Mesenchymal stem cell (in vitro differentiated cells and primary cell): Measurements from ENCODE around the gene POU2F2.

ENCODE experiments used
- DNase-seq: peaks from one replicate; pipeline ENCODE4 v3.0.0-alpha.2; 2013
- H2AFZ ChIP-seq: one replicate; pipeline ENCODE4 v1.6.1; 2013; ENCODE audit warnings: low read depth, mild to moderate bottlenecking, control low read depth, inconsistent platforms, low read length, moderate library complexity
- H2AK5ac ChIP-seq: 2 replicates; pipeline ENCODE4 v1.6.1; 2013; ENCODE audit warnings: low read length, moderate library complexity, mild to moderate bottlenecking, inconsistent platforms; ENCODE audit not compliant: severe bottlenecking
- H2BK120ac ChIP-seq: one replicate; pipeline ENCODE4 v1.6.1; 2013; ENCODE audit warnings: low read depth, mild to moderate bottlenecking, inconsistent platforms, low read length, moderate library complexity
- H2BK12ac ChIP-seq, 2 experiments: one replicate each; pipeline ENCODE4 v1.6.1; 2013; ENCODE audit warnings: inconsistent platforms in 2 of 2, low read length in 2 of 2, mild to moderate bottlenecking in 2 of 2, moderate library complexity in 2 of 2, control low read depth in 1 of 2
- H2BK15ac ChIP-seq: one replicate; pipeline ENCODE4 v1.6.1; 2013; ENCODE audit warnings: mild to moderate bottlenecking, low read depth, inconsistent platforms; ENCODE audit not compliant: poor library complexity, severe bottlenecking
- H2BK5ac ChIP-seq: 2 replicates; pipeline ENCODE4 v1.6.1; 2013; ENCODE audit warnings: low read depth, mild to moderate bottlenecking, low read length, control low read depth, inconsistent platforms; ENCODE audit not compliant: poor library complexity, severe bottlenecking
- H3K14ac ChIP-seq, 2 experiments: one replicate each; pipeline ENCODE4 v1.6.1; 2013; ENCODE audit warnings: inconsistent platforms in 2 of 2, low read length in 2 of 2, control low read depth in 1 of 2, mild to moderate bottlenecking in 1 of 2, moderate library complexity in 1 of 2
- H3K18ac ChIP-seq, 2 experiments: one replicate each; pipeline ENCODE4 v1.6.1; 2013; ENCODE audit warnings: inconsistent platforms in 2 of 2, low read length in 2 of 2, control low read depth in 1 of 2, low read depth in 1 of 2, mild to moderate bottlenecking in 1 of 2
- H3K23ac ChIP-seq, 2 experiments: one replicate each; pipeline ENCODE4 v1.6.1; 2013; ENCODE audit warnings: inconsistent platforms in 2 of 2, low read length in 2 of 2, mild to moderate bottlenecking in 2 of 2, moderate library complexity in 2 of 2, control low read depth in 1 of 2
- H3K27ac ChIP-seq: 2 replicates; pipeline ENCODE4 v1.5.1; 2013; ENCODE audit warnings: mild to moderate bottlenecking, moderate library complexity, low read length, control low read depth, inconsistent platforms; ENCODE audit not compliant: poor library complexity, severe bottlenecking
- H3K27me3 ChIP-seq, 2 experiments: 2 replicates each; pipeline versions ENCODE4 v1.6.1 to v1.7.0; 2013; ENCODE audit warnings: low read length in 2 of 2, mild to moderate bottlenecking in 2 of 2, moderate library complexity in 2 of 2, control low read depth in 1 of 2, inconsistent platforms in 1 of 2; ENCODE audit not compliant: control insufficient read depth in 1 of 2, insufficient read depth in 1 of 2
- H3K36me3 ChIP-seq, 2 experiments: 2 replicates each; pipeline versions ENCODE4 v1.6.1 to v1.7.0; 2013; ENCODE audit warnings: low read length in 2 of 2, control low read depth in 1 of 2, inconsistent platforms in 1 of 2, low read depth in 1 of 2, mild to moderate bottlenecking in 1 of 2; ENCODE audit not compliant: insufficient read depth in 2 of 2, control insufficient read depth in 1 of 2
- H3K4ac ChIP-seq, 2 experiments: one replicate each; pipeline ENCODE4 v1.6.1; 2013; ENCODE audit warnings: inconsistent platforms in 2 of 2, low read length in 2 of 2, mild to moderate bottlenecking in 2 of 2, moderate library complexity in 2 of 2, control low read depth in 1 of 2, low read depth in 1 of 2
- H3K4me1 ChIP-seq: 2 replicates; pipeline ENCODE4 v1.6.1; 2013; ENCODE audit warnings: low read depth, low read length, control low read depth; ENCODE audit not compliant: control insufficient read depth, insufficient read depth
- H3K4me2 ChIP-seq: 2 replicates; pipeline ENCODE4 v1.6.1; 2013; ENCODE audit warnings: low read length, mild to moderate bottlenecking, inconsistent platforms; ENCODE audit not compliant: poor library complexity, severe bottlenecking
- H3K4me3 ChIP-seq, 2 experiments: 2 replicates each; pipeline versions ENCODE4 v1.5.1 to v1.7.0; 2013; ENCODE audit warnings: low read length in 2 of 2, mild to moderate bottlenecking in 2 of 2, control low read depth in 1 of 2, low read depth in 1 of 2; ENCODE audit not compliant: insufficient read depth in 1 of 2
- H3K79me1 ChIP-seq: replicated peaks from 2 replicates; pipeline ENCODE4 v1.6.1; 2013; ENCODE audit warnings: mild to moderate bottlenecking, control low read depth, low read length, inconsistent platforms; ENCODE audit not compliant: poor library complexity, severe bottlenecking
- H3K9ac ChIP-seq: 2 replicates; pipeline ENCODE4 v1.7.0; 2013; ENCODE audit warnings: mild to moderate bottlenecking, low read length, moderate library complexity
- H3K9me3 ChIP-seq: 2 replicates; pipeline ENCODE4 v1.7.0; 2013; ENCODE audit warnings: mild to moderate bottlenecking, low read length; ENCODE audit not compliant: control insufficient read depth
- H4K8ac ChIP-seq: one replicate; pipeline ENCODE4 v1.6.1; 2013; ENCODE audit warnings: inconsistent platforms, mild to moderate bottlenecking, low read length, moderate library complexity
- H4K91ac ChIP-seq: one replicate; pipeline ENCODE4 v1.6.1; 2013; ENCODE audit warnings: mild to moderate bottlenecking, low read length, inconsistent platforms
- WGBS: methylation state at CpG from one replicate; pipeline ENCODE4 v1.1.7; 2013; ENCODE audit warnings: mixed read lengths; 5-methylcytosine and 5-hydroxymethylcytosine counted together

Gene POU2F2

GRCh38 chr19:42111384-42111783 is 20.9 kb downstream of the POU2F2 start:
- Histone ChIP-seq H3K4me1 (peaks cover 38% of the 10 kb centered on the region), H2BK5ac (no peak overlapping the region), H3K9ac (peak overlapping the region; percentile 87), H3K27ac (peak overlapping the region; percentile 92), H2AFZ (no peak overlapping the region), H3K14ac (no peak overlapping the region), H3K23ac (no peak overlapping the region), H3K9me3 (no peaks in the 10 kb centered on the region), H4K91ac (no peak overlapping the region), H3K27me3 (no peaks in the 10 kb centered on the region), H4K8ac (no peak overlapping the region), H3K4me3 (no peak overlapping the region), H3K4me2 (no peak overlapping the region), H3K18ac (no peak overlapping the region), H3K36me3 (peaks cover 2 to 25% of the 10 kb centered on the region in 2 experiments), H3K4ac (no peak overlapping the region), H2BK12ac (peak overlapping the region in 1 of 2 experiments; percentile 7), H3K79me1 (no peaks in the 10 kb centered on the region), H2AK5ac (peak overlapping the region; percentile 16), H2BK15ac (no peak overlapping the region), H2BK120ac (no peak overlapping the region)
- peak; percentile 23 for DNase-seq
- WGBS = 48% methylated on average over 1 of the region's 1 CpG

GRCh38 chr19:42110658-42111057 is 21.6 kb downstream of the POU2F2 start:
- Histone ChIP-seq H2BK12ac (peak overlapping the region in 1 of 2 experiments; percentile 46), H2BK120ac (no peak overlapping the region), H2AFZ (no peak overlapping the region), H3K9ac (peak overlapping the region; percentile 53), H3K14ac (no peak overlapping the region), H3K4me3 (no peak overlapping the region), H3K9me3 (no peaks in the 10 kb centered on the region), H3K27me3 (no peaks in the 10 kb centered on the region), H3K36me3 (peaks cover 0 to 18% of the 10 kb centered on the region in 2 experiments), H3K4me1 (peaks cover 38% of the 10 kb centered on the region), H3K4ac (no peak overlapping the region), H3K4me2 (no peak overlapping the region), H2BK5ac (no peak overlapping the region), H3K23ac (no peak overlapping the region), H4K91ac (no peak overlapping the region), H3K27ac (peak overlapping the region; percentile 92), H2BK15ac (no peak overlapping the region), H4K8ac (no peak overlapping the region), H3K79me1 (no peaks in the 10 kb centered on the region), H3K18ac (no peak overlapping the region), H2AK5ac (peak overlapping the region; percentile 8)
- DNase-seq = no peak
- no CpG with 5 or more reads among the region's 1 CpG for WGBS

DNA sequence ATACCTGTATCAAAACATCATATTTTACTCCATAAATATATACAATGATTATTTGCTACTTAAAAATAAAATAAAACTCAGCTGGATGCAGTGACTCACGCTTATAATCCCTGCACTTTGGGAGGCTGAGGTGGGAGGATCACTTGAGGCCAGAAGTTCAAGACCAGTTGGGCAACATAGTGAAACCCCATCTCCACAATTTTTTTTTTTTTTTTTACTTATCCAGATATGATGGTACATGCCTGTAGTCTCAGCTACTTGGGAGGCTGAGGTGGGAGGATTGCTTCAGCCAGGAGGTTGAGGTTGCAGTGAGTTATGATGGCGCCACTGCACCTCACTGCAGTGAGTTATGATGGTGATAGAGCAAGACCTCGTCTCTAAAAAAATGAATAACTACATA is 22.4 kb downstream of the POU2F2 start:
- Histone ChIP-seq H3K14ac (no peak overlapping the region), H3K4ac (no peak overlapping the region), H3K9ac (peak overlapping the region; percentile 40), H3K27ac (no peak overlapping the region), H2BK15ac (no peak overlapping the region), H3K4me2 (no peak overlapping the region), H3K79me1 (no peaks in the 10 kb centered on the region), H3K9me3 (no peaks in the 10 kb centered on the region), H3K27me3 (no peaks in the 10 kb centered on the region), H3K23ac (no peak overlapping the region), H3K18ac (no peak overlapping the region), H3K4me3 (no peak overlapping the region), H2BK12ac (no peak overlapping the region), H3K36me3 (peaks cover 0 to 13% of the 10 kb centered on the region in 2 experiments), H2BK5ac (no peak overlapping the region), H2BK120ac (no peak overlapping the region), H2AK5ac (no peak overlapping the region), H2AFZ (no peak overlapping the region), H4K91ac (no peak overlapping the region), H3K4me1 (peaks cover 36% of the 10 kb centered on the region), H4K8ac (no peak overlapping the region)
- 100% methylated on average over 1 of the region's 3 CpGs for WGBS
- DNase-seq = no peak

- Histone ChIP-seq H3K4me2 (no peak overlapping the region), H3K79me1 (no peaks in the 10 kb centered on the region), H3K9ac (peak overlapping the region; percentile 43), H2BK12ac (peak overlapping the region in 1 of 2 experiments; percentile 18), H3K14ac (no peak overlapping the region), H4K8ac (no peak overlapping the region), H2BK15ac (no peak overlapping the region), H3K4me3 (no peak overlapping the region), H2BK120ac (no peak overlapping the region), H3K36me3 (peaks cover 0 to 18% of the 10 kb centered on the region in 2 experiments), H3K4me1 (peaks cover 25% of the 10 kb centered on the region), H3K4ac (peak overlapping the region in 1 of 2 experiments; percentile 8), H2AK5ac (peak overlapping the region; percentile 15), H3K9me3 (no peaks in the 10 kb centered on the region), H2BK5ac (no peak overlapping the region), H3K27ac (no peak overlapping the region), H3K27me3 (no peaks in the 10 kb centered on the region), H3K23ac (no peak overlapping the region), H2AFZ (no peak overlapping the region), H3K18ac (peak overlapping the region in 1 of 2 experiments; percentile 27), H4K91ac (no peak overlapping the region)
- peak; percentile 88 for DNase-seq
- WGBS = 28% methylated on average over 15 of the region's 16 CpGs
Measured at GRCh38 chr19:42108527-42109389, 23.5 kb downstream of the POU2F2 start.
